Measurements from ENCODE around the gene NR3C2.
"Not testable (repeated sequence)": the region's sequence is repeated elsewhere in the genome, so short reads cannot be mapped to it uniquely, and the experiment has no call there.

The NR3C2 gene

GRCh38 chr4:148330724-148331123 lies 111.5 kb downstream of the NR3C2 start:
- no peak overlapping the region for H3K27ac Mint-ChIP-seq
- H3K4me1 Mint-ChIP-seq (ENCODE audit: low read depth), result peaks cover 48% of the 10 kb centered on the region
- H3K36me3 Mint-ChIP-seq, result peaks cover 3% of the 10 kb centered on the region
- H3K9me3 Mint-ChIP-seq (ENCODE audit: low read depth), result no peaks in the 10 kb centered on the region
- H3K4me3 Mint-ChIP-seq, result no peak overlapping the region
- H3K27me3 Mint-ChIP-seq, result no peaks in the 10 kb centered on the region

- Mint-ChIP-seq H3K4me3 (no peak overlapping the region), H3K4me1 (ENCODE audit: low read depth) (peaks cover 51% of the 10 kb centered on the region), H3K27me3 (no peaks in the 10 kb centered on the region), H3K27ac (no peak overlapping the region), H3K9me3 (ENCODE audit: low read depth) (no peaks in the 10 kb centered on the region), H3K36me3 (peaks cover 3% of the 10 kb centered on the region)
These were observed 112.1 kb downstream of the NR3C2 start for GRCh38 chr4:148330161-148330560.

GRCh38 chr4:148329751-148330150 lies 112.5 kb downstream of the NR3C2 start:
- H3K27me3 Mint-ChIP-seq, result no peaks in the 10 kb centered on the region
- no peaks in the 10 kb centered on the region for H3K9me3 Mint-ChIP-seq (ENCODE audit: low read depth)
- peaks cover 7% of the 10 kb centered on the region for H3K36me3 Mint-ChIP-seq
- peaks cover 51% of the 10 kb centered on the region for H3K4me1 Mint-ChIP-seq (ENCODE audit: low read depth)
- no peak overlapping the region for H3K4me3 Mint-ChIP-seq
- no peak overlapping the region for H3K27ac Mint-ChIP-seq

GRCh38 chr4:148327683-148328082 lies 114.5 kb downstream of the NR3C2 start:
- peaks cover 8% of the 10 kb centered on the region for H3K36me3 Mint-ChIP-seq
- peaks cover 5% of the 10 kb centered on the region for H3K9me3 Mint-ChIP-seq (ENCODE audit: low read depth)
- H3K27me3 Mint-ChIP-seq, result no peaks in the 10 kb centered on the region
- H3K4me3 Mint-ChIP-seq, result no peak overlapping the region
- H3K4me1 Mint-ChIP-seq (ENCODE audit: low read depth), result peaks cover 55% of the 10 kb centered on the region
- no peak overlapping the region for H3K27ac Mint-ChIP-seq

GRCh38 chr4:148323316-148323715 lies 118.9 kb downstream of the NR3C2 start:
- peaks cover 30% of the 10 kb centered on the region for H3K4me1 Mint-ChIP-seq (ENCODE audit: low read depth)
- H3K27ac Mint-ChIP-seq; H3K36me3 Mint-ChIP-seq; H3K27me3 Mint-ChIP-seq; H3K9me3 Mint-ChIP-seq (ENCODE audit: low read depth): not testable (repeated sequence)
- H3K4me3 Mint-ChIP-seq, result peak overlapping the region; percentile 61

- peaks cover 24% of the 10 kb centered on the region for H3K4me1 Mint-ChIP-seq (ENCODE audit: low read depth)
- no peaks in the 10 kb centered on the region for H3K36me3 Mint-ChIP-seq
- no peak overlapping the region for H3K4me3 Mint-ChIP-seq
- H3K9me3 Mint-ChIP-seq (ENCODE audit: low read depth), result no peaks in the 10 kb centered on the region
- no peak overlapping the region for H3K27ac Mint-ChIP-seq
- H3K27me3 Mint-ChIP-seq, result no peaks in the 10 kb centered on the region
These were observed 127.2 kb downstream of the NR3C2 start for GRCh38 chr4:148315049-148315448.

GRCh38 chr4:148312956-148313490 lies 129.2 kb downstream of the NR3C2 start:
- Mint-ChIP-seq H3K4me3 (no peak overlapping the region), H3K4me1 (ENCODE audit: low read depth) (peaks cover 27% of the 10 kb centered on the region), H3K9me3 (ENCODE audit: low read depth) (no peaks in the 10 kb centered on the region), H3K36me3 (no peaks in the 10 kb centered on the region), H3K27ac (no peak overlapping the region), H3K27me3 (no peaks in the 10 kb centered on the region)

- no peak overlapping the region for H3K4me3 Mint-ChIP-seq
- peaks cover 24% of the 10 kb centered on the region for H3K4me1 Mint-ChIP-seq (ENCODE audit: low read depth)
- no peak overlapping the region for H3K27ac Mint-ChIP-seq
- H3K27me3 Mint-ChIP-seq, result no peaks in the 10 kb centered on the region
- no peaks in the 10 kb centered on the region for H3K9me3 Mint-ChIP-seq (ENCODE audit: low read depth)
- no peaks in the 10 kb centered on the region for H3K36me3 Mint-ChIP-seq
These were observed 130.7 kb downstream of the NR3C2 start for GRCh38 chr4:148311526-148311925.

- Mint-ChIP-seq H3K4me1 (ENCODE audit: low read depth) (peaks cover 24% of the 10 kb centered on the region), H3K27ac (no peak overlapping the region), H3K9me3 (ENCODE audit: low read depth) (no peaks in the 10 kb centered on the region), H3K36me3 (no peaks in the 10 kb centered on the region), H3K4me3 (no peak overlapping the region), H3K27me3 (no peaks in the 10 kb centered on the region)
These were observed 131.5 kb downstream of the NR3C2 start for GRCh38 chr4:148310756-148311155.

GRCh38 chr4:148305751-148306150 lies 136.5 kb downstream of the NR3C2 start:
- Mint-ChIP-seq H3K36me3 (peaks cover 11% of the 10 kb centered on the region), H3K4me3 (no peak overlapping the region), H3K27ac (no peak overlapping the region), H3K27me3 (no peaks in the 10 kb centered on the region), H3K4me1 (ENCODE audit: low read depth) (peaks cover 7% of the 10 kb centered on the region), H3K9me3 (ENCODE audit: low read depth) (no peaks in the 10 kb centered on the region)

- H3K9me3 Mint-ChIP-seq (ENCODE audit: low read depth), result no peaks in the 10 kb centered on the region
- H3K4me1 Mint-ChIP-seq (ENCODE audit: low read depth), result peaks cover 13% of the 10 kb centered on the region
These were observed 139.8 kb downstream of the NR3C2 start for GRCh38 chr4:148302416-148302815.

GRCh38 chr4:148300877-148301276 lies 141.3 kb downstream of the NR3C2 start:
- Mint-ChIP-seq H3K4me1 (ENCODE audit: low read depth) (peaks cover 24% of the 10 kb centered on the region), H3K27me3 (no peaks in the 10 kb centered on the region), H3K27ac (no peak overlapping the region), H3K4me3 (no peak overlapping the region), H3K36me3 (peaks cover 19% of the 10 kb centered on the region), H3K9me3 (ENCODE audit: low read depth) (no peaks in the 10 kb centered on the region)

More at GRCh38 chr4:148302416-148302815, 139.8 kb downstream of the NR3C2 start:
- Mint-ChIP-seq H3K27me3 (no peaks in the 10 kb centered on the region), H3K4me3 (no peak overlapping the region), H3K36me3 (peaks cover 16% of the 10 kb centered on the region), H3K27ac (no peak overlapping the region)

GRCh38 chr4:148299337-148299736 lies 142.9 kb downstream of the NR3C2 start:
- Mint-ChIP-seq H3K36me3 (peaks cover 16% of the 10 kb centered on the region), H3K27ac (no peak overlapping the region), H3K9me3 (ENCODE audit: low read depth) (no peaks in the 10 kb centered on the region), H3K27me3 (no peaks in the 10 kb centered on the region), H3K4me1 (ENCODE audit: low read depth) (peaks cover 33% of the 10 kb centered on the region), H3K4me3 (no peak overlapping the region)

- no peaks in the 10 kb centered on the region for H3K9me3 Mint-ChIP-seq (ENCODE audit: low read depth)
- peaks cover 48% of the 10 kb centered on the region for H3K4me1 Mint-ChIP-seq (ENCODE audit: low read depth)
- no peaks in the 10 kb centered on the region for H3K27me3 Mint-ChIP-seq
- peaks cover 13% of the 10 kb centered on the region for H3K36me3 Mint-ChIP-seq
- no peak overlapping the region for H3K4me3 Mint-ChIP-seq
- H3K27ac Mint-ChIP-seq, result no peak overlapping the region
These were observed 145.7 kb downstream of the NR3C2 start for GRCh38 chr4:148296498-148296897.

GRCh38 chr4:148295642-148296041 lies 146.6 kb downstream of the NR3C2 start:
- no peak overlapping the region for H3K4me3 Mint-ChIP-seq
- H3K27me3 Mint-ChIP-seq, result no peaks in the 10 kb centered on the region
- H3K4me1 Mint-ChIP-seq (ENCODE audit: low read depth), result peaks cover 54% of the 10 kb centered on the region

GRCh38 chr4:148293571-148293970 lies 148.6 kb downstream of the NR3C2 start:
- H3K27me3 Mint-ChIP-seq, result no peaks in the 10 kb centered on the region
- peaks cover 68% of the 10 kb centered on the region for H3K4me1 Mint-ChIP-seq (ENCODE audit: low read depth)
- peaks cover 5% of the 10 kb centered on the region for H3K36me3 Mint-ChIP-seq
- H3K9me3 Mint-ChIP-seq (ENCODE audit: low read depth), result no peaks in the 10 kb centered on the region
- H3K27ac Mint-ChIP-seq, result no peak overlapping the region
- H3K4me3 Mint-ChIP-seq, result no peak overlapping the region

More at GRCh38 chr4:148295642-148296041, 146.6 kb downstream of the NR3C2 start:
- Mint-ChIP-seq H3K27ac (no peak overlapping the region), H3K36me3 (peaks cover 10% of the 10 kb centered on the region), H3K9me3 (ENCODE audit: low read depth) (no peaks in the 10 kb centered on the region)

Data from activated naive CD8-positive, alpha-beta T cell (primary cell).